ENCODE data around the gene RCVRN. TPM values are rescaled to one million over a fixed set of nuclear protein-coding genes. Genes with fewer than 3 reads are reported as not detected.
"Not testable (repeated sequence)": the region's sequence is repeated elsewhere in the genome, so short reads cannot be mapped to it uniquely, and the experiment has no call there.

RCVRN gene
- total RNA-seq, 1 experiment from 2014 or later, result not detected

GRCh38 chr17:9922012-9922848 is 17.2 kb upstream of the RCVRN start:
- DNase-seq (ENCODE audit: extremely low read depth, low read depth), result no peak

- not testable (repeated sequence) for DNase-seq (ENCODE audit: extremely low read depth, low read depth)
These were observed 16.1 kb upstream of the RCVRN start for GRCh38 chr17:9921216-9921615.

- no peak for DNase-seq (ENCODE audit: extremely low read depth, low read depth)
These were observed 13.8 kb upstream of the RCVRN start for GRCh38 chr17:9918804-9919352.

- no peak for DNase-seq (ENCODE audit: extremely low read depth, low read depth)
These were observed 13.3 kb upstream of the RCVRN start for GRCh38 chr17:9918352-9918751.

- no peak for DNase-seq (ENCODE audit: extremely low read depth, low read depth)
These were observed 12.7 kb upstream of the RCVRN start for GRCh38 chr17:9917801-9918200.

- DNase-seq (ENCODE audit: extremely low read depth, low read depth), result no peak
These were observed 12.1 kb upstream of the RCVRN start for GRCh38 chr17:9917131-9917530.

- no peak for DNase-seq (ENCODE audit: extremely low read depth, low read depth)
These were observed 11.0 kb upstream of the RCVRN start for GRCh38 chr17:9916108-9916507.

GRCh38 chr17:9913476-9913875 is 8.4 kb upstream of the RCVRN start:
- no peak for DNase-seq (ENCODE audit: extremely low read depth, low read depth)

- no peak for DNase-seq (ENCODE audit: extremely low read depth, low read depth)
These were observed 7.3 kb upstream of the RCVRN start for GRCh38 chr17:9912121-9913099.

GRCh38 chr17:9911089-9911488 is 6.0 kb upstream of the RCVRN start:
- no peak for DNase-seq (ENCODE audit: extremely low read depth, low read depth)

GRCh38 chr17:9908649-9909042 is 3.6 kb upstream of the RCVRN start:
- no peak for DNase-seq (ENCODE audit: extremely low read depth, low read depth)

GRCh38 chr17:9907883-9908648 is 3.0 kb upstream of the RCVRN start:
- DNase-seq (ENCODE audit: extremely low read depth, low read depth), result no peak

GRCh38 chr17:9907131-9907530 is 2.1 kb upstream of the RCVRN start:
- DNase-seq (ENCODE audit: extremely low read depth, low read depth), result no peak

- no peak for DNase-seq (ENCODE audit: extremely low read depth, low read depth)
These were observed 1.5 kb upstream of the RCVRN start for GRCh38 chr17:9906616-9907015.

- peak; percentile 26 for DNase-seq (ENCODE audit: extremely low read depth, low read depth)
These were observed 831 bp upstream of the RCVRN start for GRCh38 chr17:9905902-9906301.

GRCh38 chr17:9904277-9905077 is 594 bp downstream of the RCVRN start:
- DNase-seq (ENCODE audit: extremely low read depth, low read depth), result no peak

GRCh38 chr17:9902120-9902519 is 3.0 kb downstream of the RCVRN start:
- no peak for DNase-seq (ENCODE audit: extremely low read depth, low read depth)

GRCh38 chr17:9900784-9901183 is 4.3 kb downstream of the RCVRN start:
- DNase-seq (ENCODE audit: extremely low read depth, low read depth), result no peak

GRCh38 chr17:9900044-9900594 is 5.0 kb downstream of the RCVRN start:
- no peak for DNase-seq (ENCODE audit: extremely low read depth, low read depth)
